ENCODE results near the gene ME1. TPM values are rescaled to one million over a fixed set of nuclear protein-coding genes. Genes with fewer than 3 reads are reported as not detected.
"Not testable (repeated sequence)": the region's sequence is repeated elsewhere in the genome, so short reads cannot be mapped to it uniquely, and the experiment has no call there.

The ME1 gene
- total and polyA plus RNA-seq, 7 donors = 4.2 to 18.5 (median 11.3) TPM

DNA sequence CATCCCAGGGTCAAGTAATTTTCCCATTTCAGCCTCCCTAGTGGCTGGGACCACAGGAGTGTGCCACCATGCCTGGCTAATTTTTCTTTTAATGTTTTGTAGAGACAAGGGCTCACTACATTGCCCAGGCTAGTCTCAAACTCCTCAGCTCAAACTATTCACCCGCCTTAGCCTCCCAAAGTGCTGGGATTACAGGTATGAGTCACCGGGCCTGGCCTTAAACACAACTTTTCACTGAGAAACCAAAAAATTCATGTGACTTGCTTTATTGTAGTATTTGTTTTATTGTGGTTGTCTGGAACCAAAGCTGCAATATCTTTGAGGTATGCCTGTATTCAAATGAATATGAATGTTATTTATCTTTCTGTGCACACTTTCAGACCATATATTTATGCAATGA, 165.5 kb downstream of the ME1 start:
- TF ChIP-seq, protein P1, sequence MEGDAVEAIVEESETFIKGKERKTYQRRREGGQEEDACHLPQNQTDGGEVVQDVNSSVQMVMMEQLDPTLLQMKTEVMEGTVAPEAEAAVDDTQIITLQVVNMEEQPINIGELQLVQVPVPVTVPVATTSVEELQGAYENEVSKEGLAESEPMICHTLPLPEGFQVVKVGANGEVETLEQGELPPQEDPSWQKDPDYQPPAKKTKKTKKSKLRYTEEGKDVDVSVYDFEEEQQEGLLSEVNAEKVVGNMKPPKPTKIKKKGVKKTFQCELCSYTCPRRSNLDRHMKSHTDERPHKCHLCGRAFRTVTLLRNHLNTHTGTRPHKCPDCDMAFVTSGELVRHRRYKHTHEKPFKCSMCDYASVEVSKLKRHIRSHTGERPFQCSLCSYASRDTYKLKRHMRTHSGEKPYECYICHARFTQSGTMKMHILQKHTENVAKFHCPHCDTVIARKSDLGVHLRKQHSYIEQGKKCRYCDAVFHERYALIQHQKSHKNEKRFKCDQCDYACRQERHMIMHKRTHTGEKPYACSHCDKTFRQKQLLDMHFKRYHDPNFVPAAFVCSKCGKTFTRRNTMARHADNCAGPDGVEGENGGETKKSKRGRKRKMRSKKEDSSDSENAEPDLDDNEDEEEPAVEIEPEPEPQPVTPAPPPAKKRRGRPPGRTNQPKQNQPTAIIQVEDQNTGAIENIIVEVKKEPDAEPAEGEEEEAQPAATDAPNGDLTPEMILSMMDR (IDR thresholded peaks at IDR 0.05) = no peak
- TF ChIP-seq EP300 (IDR thresholded peaks at IDR 0.05) = no peak
- no peak for TF ChIP-seq POLR2AphosphoS5 (IDR thresholded peaks at IDR 0.05)
- TF ChIP-seq POLR2A (IDR thresholded peaks at IDR 0.05) = no peak
- Histone ChIP-seq H3K27me3 (no peaks in the 10 kb centered on the region), H3K4me3 (no peak overlapping the region), H3K27ac (no peak overlapping the region), H3K36me3 (no peaks in the 10 kb centered on the region), H3K4me1 (no peaks in the 10 kb centered on the region), H3K9me3 (no peaks in the 10 kb centered on the region)
- intact Hi-C loops (cut with DNase I) = no loop called here
- 81 to 89% methylated on average over 2 of the region's 2 CpGs for WGBS, 2 donors
- no peak for DNase-seq

DNA sequence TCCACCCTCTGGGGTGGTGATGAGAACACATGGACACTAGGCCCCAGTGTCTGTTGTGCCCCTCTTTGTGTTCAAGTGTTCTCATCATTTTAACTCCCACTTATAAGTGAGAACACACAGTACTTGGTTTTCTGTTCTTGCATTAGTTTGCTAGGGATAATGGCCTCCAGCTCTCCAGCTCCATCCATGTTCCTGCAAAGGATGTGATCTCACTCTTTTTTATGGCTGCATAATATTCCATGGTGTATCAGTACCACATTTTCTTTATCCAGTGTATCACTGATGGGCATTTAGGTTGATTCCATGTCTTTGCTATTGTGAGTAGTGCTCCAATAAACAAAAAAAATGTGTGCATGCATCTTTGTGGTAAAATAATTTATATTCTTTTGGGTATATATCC, 170.3 kb downstream of the ME1 start:
- Histone ChIP-seq H3K4me3 (no peak overlapping the region), H3K4me1 (no peaks in the 10 kb centered on the region), H3K36me3 (no peaks in the 10 kb centered on the region), H3K9me3 (no peaks in the 10 kb centered on the region), H3K27ac (no peak overlapping the region), H3K27me3 (no peaks in the 10 kb centered on the region)
- intact Hi-C loops (cut with DNase I) = no loop called here
- TF ChIP-seq, protein P1 (IDR thresholded peaks at IDR 0.05) = no peak
- TF ChIP-seq POLR2A (IDR thresholded peaks at IDR 0.05) (no peak), EP300 (IDR thresholded peaks at IDR 0.05) (no peak), POLR2AphosphoS5 (IDR thresholded peaks at IDR 0.05) (no peak)
- no peak for DNase-seq

DNA sequence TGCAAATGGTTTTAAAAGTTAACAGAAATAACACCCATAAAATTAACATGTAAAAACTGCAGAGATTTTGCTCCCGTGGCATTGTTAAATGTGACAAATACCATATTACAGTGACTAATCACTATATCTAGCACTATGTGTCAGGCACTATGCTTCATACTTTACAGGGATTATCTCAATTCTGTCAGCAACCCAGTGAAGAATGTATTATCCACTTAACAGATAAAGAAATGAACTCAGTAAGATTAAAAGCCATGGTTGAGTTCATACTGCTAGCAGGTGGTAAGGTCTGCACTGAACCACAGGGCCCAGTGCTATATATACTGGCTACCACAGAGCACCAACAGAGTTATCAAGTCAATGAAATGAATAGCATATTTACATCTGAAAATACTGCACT, 172.3 kb downstream of the ME1 start:
- intact Hi-C loops (cut with DNase I) = no loop called here

DNA sequence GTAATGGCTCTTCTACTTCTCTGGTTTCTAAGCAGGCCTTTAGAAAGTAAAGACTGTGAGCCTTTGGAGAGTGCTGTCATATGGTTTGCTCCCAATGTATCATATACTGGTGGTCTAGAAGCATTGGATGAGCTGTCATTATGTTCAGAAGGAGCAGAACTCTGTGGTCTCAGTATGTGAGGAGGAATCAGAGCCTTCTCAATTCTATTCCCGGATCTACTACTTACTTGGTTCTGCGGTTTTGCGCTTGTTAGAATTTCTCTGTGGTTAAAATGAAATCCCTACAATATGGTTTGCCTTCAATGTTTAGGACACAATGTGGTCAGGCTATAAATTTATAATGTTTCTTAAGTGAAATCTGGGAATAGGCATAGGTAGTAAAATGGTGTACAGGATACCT, 173.1 kb downstream of the ME1 start:
- no peak for TF ChIP-seq POLR2AphosphoS5 (IDR thresholded peaks at IDR 0.05)
- TF ChIP-seq, protein P1 (IDR thresholded peaks at IDR 0.05) = no peak
- no peak for TF ChIP-seq EP300 (IDR thresholded peaks at IDR 0.05)
- no peak for TF ChIP-seq POLR2A (IDR thresholded peaks at IDR 0.05)
- Histone ChIP-seq H3K4me1 (no peaks in the 10 kb centered on the region), H3K27ac (no peak overlapping the region), H3K9me3 (no peaks in the 10 kb centered on the region), H3K27me3 (no peaks in the 10 kb centered on the region), H3K36me3 (no peaks in the 10 kb centered on the region), H3K4me3 (no peak overlapping the region)
- 93 to 98% methylated on average over 3 of the region's 3 CpGs for WGBS, 2 donors
- intact Hi-C loops (cut with DNase I) = no loop called here
- no peak for DNase-seq

More for the DNA sequence above, 172.3 kb downstream of the ME1 start:
- no peak overlapping the region for H3K4me3 ChIP-seq
- no peak overlapping the region for H3K27ac ChIP-seq
- H3K4me1 ChIP-seq = no peaks in the 10 kb centered on the region
- H3K27me3 ChIP-seq = no peaks in the 10 kb centered on the region
- no peaks in the 10 kb centered on the region for H3K36me3 ChIP-seq
- DNase-seq = no peak
- H3K9me3 ChIP-seq = no peaks in the 10 kb centered on the region
- WGBS, 2 donors = 64 to 79% methylated on average over 1 of the region's 1 CpG
- TF ChIP-seq POLR2AphosphoS5 (IDR thresholded peaks at IDR 0.05) (no peak), POLR2A (IDR thresholded peaks at IDR 0.05) (no peak), EP300 (IDR thresholded peaks at IDR 0.05) (no peak)
- TF ChIP-seq, protein P1 (IDR thresholded peaks at IDR 0.05) = no peak

DNA sequence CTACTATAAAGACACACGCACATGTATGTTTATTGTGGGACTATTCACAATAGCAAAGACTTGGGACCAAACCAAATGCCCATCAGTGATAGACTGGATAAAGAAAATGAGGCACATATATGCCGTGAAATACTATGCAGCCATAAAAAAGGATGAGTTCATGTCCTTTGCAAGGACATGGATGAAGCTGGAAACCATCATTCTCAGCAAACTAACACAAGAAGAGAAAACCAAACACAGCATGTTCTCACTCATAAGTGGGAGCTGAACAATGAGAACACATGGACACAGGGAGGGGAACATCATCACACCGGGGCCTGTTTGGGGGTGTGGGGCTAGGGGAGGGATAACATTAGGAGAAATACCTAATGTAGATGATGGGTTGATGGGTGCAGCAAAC, 174.1 kb downstream of the ME1 start:
- H3K4me3 ChIP-seq; H3K9me3 ChIP-seq; H3K27ac ChIP-seq; H3K4me1 ChIP-seq; H3K27me3 ChIP-seq; DNase-seq; H3K36me3 ChIP-seq; intact Hi-C loops (cut with DNase I): not testable (repeated sequence)
- WGBS, 2 donors = 93 to 98% methylated on average over 3 of the region's 3 CpGs

All from sigmoid colon (tissue), 7 donors.